Ovary (tissue), 9 donors: ENCODE data around the gene ZC3H15. TPM values are rescaled to one million over a fixed set of nuclear protein-coding genes. Genes with fewer than 3 reads are reported as not detected.

Experiments used
- DNase-seq, 5 donors: peaks; one replicate each; pipeline ENCODE4 v3.0.0-alpha.2; 2019 to 2020
- H3K27ac ChIP-seq, 2 donors: fragments of 200-600 bp; one replicate each; pipeline versions ENCODE4 v1.5.1 to v1.8.0; 2019 to 2022
- H3K27me3 ChIP-seq: fragments of 200-600 bp; one replicate; pipeline ENCODE4 v1.8.0; 2022
- H3K36me3 ChIP-seq: fragments of 200-600 bp; sonication (generic); one replicate; pipeline ENCODE4 v1.5.1; 2019
- H3K4me1 ChIP-seq: one replicate; pipeline ENCODE4 v1.8.1; 2013; ENCODE audit warnings: mild to moderate bottlenecking, moderate library complexity; ENCODE audit not compliant: insufficient read depth
- H3K4me3 ChIP-seq: fragments of 200-600 bp; sonication (generic); one replicate; pipeline ENCODE4 v1.5.1; 2017
- H3K9me3 ChIP-seq, 2 donors: fragments of 200-600 bp in 1 of 2; sonication (generic) in 1 of 2; one replicate each; pipeline versions ENCODE4 v1.5.1 to v1.8.1; 2013 to 2019; ENCODE audit warnings: mild to moderate bottlenecking in 1 of 2, moderate library complexity in 1 of 2
- CTCF ChIP-seq, 3 donors: fragments of 450-650 bp in 2 of 3; fragments of 200-600 bp in 1 of 3; IDR thresholded peaks; one replicate each; pipeline versions ENCODE4 v1.5.1 to v1.8.0; 2016 to 2022; ENCODE audit warnings: antibody characterized with exemption in 3 of 3, mild to moderate bottlenecking in 1 of 3
- EP300 ChIP-seq: sonication (generic); formaldehyde crosslinking; IDR thresholded peaks from one replicate; pipeline ENCODE4 v1.6.1; 2017; ENCODE audit warnings: antibody characterized with exemption
- POLR2A ChIP-seq: fragments of 450-650 bp; IDR thresholded peaks from one replicate; pipeline ENCODE4 v1.6.1; 2017; ENCODE audit warnings: antibody characterized with exemption, mild to moderate bottlenecking, moderate library complexity
- WGBS, 3 donors: extraction: QIAGEN DNeasy Blood & Tissue Kit in 1 of 3; methylation state at CpG; one replicate each; pipeline versions ENCODE4 v1.1.5 to v1.1.7; 2013 to 2017; 5-methylcytosine and 5-hydroxymethylcytosine counted together
- intact Hi-C, 4 donors: fragments of 100-400 bp; cut with DNase I; formaldehyde crosslinking; loops; one replicate each; pipeline versions ENCODE4 v1.11.0 to v1.15.1; 2022 to 2023
- polyA plus RNA-seq, 2 donors: library from polyadenylated mRNA; stranded (reverse); fragments of 200-250 nt in 1 of 2; fragments of 350-450 nt in 1 of 2; fragmentation: Illumina TruSeq in 1 of 2; extraction: RNeasy Lipid Tissue Mini Kit (QIAGEN cat#74804) in 1 of 2; gene quantifications; one replicate each; pipeline ENCODE4 v1.2.3, GENCODE V29; 2013 to 2014
- total RNA-seq, 7 donors: library from RNA; depleted of rRNA in 2 of 7; stranded (reverse); fragments of >200 nt in 2 of 7; fragmentation: NEBNext Ultra II Directional in 3 of 7; extraction: Animal tissue kit (Norgen Biotek cat#: 25700) in 3 of 7; gene quantifications; one replicate each; pipeline versions ENCODE4 v1.1.0 to v1.2.4, GENCODE V29; 2016 to 2023
- donor health status: DM: no; HTN: no; CAD: no; lungs with moderate emphysema.
- donor health status: DM: no; HTN: no; CAD: no.
- donor health status: Bipolar disorder and iron deficiency.
- donor health status: DM: yes; HTN: yes; CAD: no.
- donor health status: DM: no; HTN: no; CAD: no.
- donor health status: DM: yes; HTN: yes; CAD: no.

ZC3H15 gene
- total and polyA plus RNA-seq, 9 donors: 36.1 to 58.8 (median 42.7) TPM

- no peaks in the 10 kb centered on the region for H3K36me3 ChIP-seq
- H3K4me1 ChIP-seq: no peaks in the 10 kb centered on the region
- no peaks in the 10 kb centered on the region for H3K27me3 ChIP-seq
- intact Hi-C loops: no loop called here
- H3K27ac ChIP-seq: no peak overlapping the region
- 59 to 79% (median 73%) methylated on average over 2 of the region's 2 CpGs for WGBS, 3 donors
- no peaks in the 10 kb centered on the region for H3K9me3 ChIP-seq
- H3K4me3 ChIP-seq: no peak overlapping the region
- no peak for TF ChIP-seq EP300
- no peak for TF ChIP-seq POLR2A
- TF ChIP-seq CTCF (IDR thresholded peaks at IDR 0.05): no peak
- no peak for DNase-seq
Observed at GRCh38 chr2:186522450-186522849, 36.4 kb downstream of the ZC3H15 start.

GRCh38 chr2:186523791-186524190, 37.7 kb downstream of the ZC3H15 start:
- WGBS, 3 donors: 16 to 23% (median 22%) methylated on average over 1 of the region's 1 CpG

GRCh38 chr2:186526281-186526680, 40.2 kb downstream of the ZC3H15 start:
- intact Hi-C loops: no loop called here
- 50 to 58% (median 55%) methylated on average over 2 of the region's 2 CpGs for WGBS, 3 donors
- DNase-seq: no peak
- H3K27ac ChIP-seq: no peak overlapping the region
- H3K4me3 ChIP-seq: no peak overlapping the region
- H3K9me3 ChIP-seq: no peaks in the 10 kb centered on the region
- H3K36me3 ChIP-seq: no peaks in the 10 kb centered on the region
- no peaks in the 10 kb centered on the region for H3K27me3 ChIP-seq
- TF ChIP-seq EP300: no peak
- no peak for TF ChIP-seq POLR2A
- TF ChIP-seq CTCF (IDR thresholded peaks at IDR 0.05): no peak
- no peaks in the 10 kb centered on the region for H3K4me1 ChIP-seq

More at GRCh38 chr2:186523791-186524190, 37.7 kb downstream of the ZC3H15 start:
- no peaks in the 10 kb centered on the region for H3K9me3 ChIP-seq
- H3K4me1 ChIP-seq: no peaks in the 10 kb centered on the region
- no peaks in the 10 kb centered on the region for H3K36me3 ChIP-seq
- intact Hi-C loops: no loop called here
- H3K27me3 ChIP-seq: no peaks in the 10 kb centered on the region
- no peak for DNase-seq
- H3K27ac ChIP-seq: no peak overlapping the region
- H3K4me3 ChIP-seq: no peak overlapping the region
- TF ChIP-seq POLR2A: no peak
- TF ChIP-seq EP300: no peak
- TF ChIP-seq CTCF (IDR thresholded peaks at IDR 0.05): no peak

- no peak for TF ChIP-seq POLR2A
- TF ChIP-seq CTCF (IDR thresholded peaks at IDR 0.05): no peak
- TF ChIP-seq EP300: no peak
- H3K4me1 ChIP-seq: peaks cover 1% of the 10 kb centered on the region
- H3K4me3 ChIP-seq: no peak overlapping the region
- intact Hi-C loops: no loop called here
- no peak overlapping the region for H3K27ac ChIP-seq
- WGBS, 3 donors: 92 to 95% (median 95%) methylated on average over 3 of the region's 3 CpGs
- DNase-seq: no peak
- no peaks in the 10 kb centered on the region for H3K9me3 ChIP-seq
- no peaks in the 10 kb centered on the region for H3K27me3 ChIP-seq
- H3K36me3 ChIP-seq: no peaks in the 10 kb centered on the region
Observed at GRCh38 chr2:186530314-186530713, 44.3 kb downstream of the ZC3H15 start.
